Measurements from ENCODE around the gene IZUMO1R.
"Not testable (repeated sequence)": the region's sequence is repeated elsewhere in the genome, so short reads cannot be mapped to it uniquely, and the experiment has no call there.

Gene IZUMO1R

DNA sequence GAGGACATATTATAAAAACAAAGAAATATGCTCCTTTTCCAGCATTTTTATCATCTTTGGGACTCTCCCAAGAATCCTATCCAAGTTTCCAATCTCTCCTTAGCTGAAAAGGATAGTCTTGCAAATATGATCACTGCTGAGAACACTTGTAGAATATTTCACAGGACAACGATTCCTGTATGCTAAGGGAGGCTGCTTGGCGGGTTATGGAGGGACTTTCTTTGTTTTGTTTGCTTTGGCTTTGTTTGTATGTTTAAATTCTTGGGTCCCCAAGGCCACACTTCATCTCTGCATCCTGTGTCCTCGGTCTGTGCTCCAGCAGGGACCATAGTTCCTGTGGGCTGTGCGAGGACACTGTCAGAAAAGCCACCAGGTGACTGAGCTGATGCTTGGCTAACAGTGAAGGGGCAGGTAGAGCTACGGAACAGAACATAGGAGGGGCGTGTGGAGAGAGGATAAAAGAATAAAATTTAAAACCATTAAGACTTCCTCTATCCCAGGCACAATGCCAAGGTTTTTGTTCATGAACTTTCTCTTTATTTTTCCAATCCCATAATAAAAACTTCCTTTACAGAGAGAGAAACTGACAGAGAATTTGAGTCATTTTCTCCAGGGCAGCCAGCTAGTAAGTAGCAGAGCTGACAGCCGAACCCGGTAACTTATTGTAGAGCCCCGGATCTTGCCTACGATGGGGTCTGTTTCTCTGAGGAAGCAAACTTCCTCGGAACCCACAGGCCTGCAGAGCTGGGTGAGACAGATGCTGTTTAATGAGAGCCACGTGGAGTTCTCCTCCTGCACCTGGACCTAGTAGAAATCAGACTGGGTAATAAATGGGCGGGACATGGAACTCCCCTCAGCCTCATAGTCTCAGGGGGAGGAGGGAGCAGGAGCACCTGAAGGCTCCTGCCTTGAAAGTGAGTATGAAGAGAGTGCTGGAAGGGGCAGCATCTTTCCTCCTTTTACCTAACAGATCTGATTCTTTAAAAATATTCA, at the start of gene IZUMO1R:
Gene IZUMO1R (plus strand): TSS at position 615 of the 993 bp plus-strand sequence. CDS start 1,057 bp downstream, outside the sequence.
- no peak for DNase-seq

DNA sequence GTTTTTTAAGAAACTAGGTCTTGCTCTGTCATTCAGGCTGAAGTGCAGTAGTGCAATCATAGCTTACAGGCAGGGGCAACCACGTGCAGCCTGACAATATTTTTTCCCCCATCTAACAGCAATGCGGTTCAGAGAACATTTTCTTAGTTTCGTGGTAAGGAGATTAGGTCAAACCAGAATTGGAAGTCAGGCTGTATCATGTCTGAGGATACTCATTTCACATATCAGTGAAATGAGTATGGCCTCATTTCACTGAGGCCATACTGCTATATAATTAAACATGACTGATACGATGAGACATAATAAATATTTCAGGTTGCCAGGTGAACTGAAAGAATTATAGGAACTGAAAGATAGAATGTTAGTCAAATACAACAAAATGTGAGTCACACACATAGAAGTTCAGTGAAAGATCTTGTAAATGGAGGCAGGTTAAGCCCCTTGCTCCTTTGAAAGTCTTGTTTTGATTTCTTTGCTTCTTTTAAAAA, 32.5 kb upstream of the IZUMO1R start:
- no peak for DNase-seq

DNA sequence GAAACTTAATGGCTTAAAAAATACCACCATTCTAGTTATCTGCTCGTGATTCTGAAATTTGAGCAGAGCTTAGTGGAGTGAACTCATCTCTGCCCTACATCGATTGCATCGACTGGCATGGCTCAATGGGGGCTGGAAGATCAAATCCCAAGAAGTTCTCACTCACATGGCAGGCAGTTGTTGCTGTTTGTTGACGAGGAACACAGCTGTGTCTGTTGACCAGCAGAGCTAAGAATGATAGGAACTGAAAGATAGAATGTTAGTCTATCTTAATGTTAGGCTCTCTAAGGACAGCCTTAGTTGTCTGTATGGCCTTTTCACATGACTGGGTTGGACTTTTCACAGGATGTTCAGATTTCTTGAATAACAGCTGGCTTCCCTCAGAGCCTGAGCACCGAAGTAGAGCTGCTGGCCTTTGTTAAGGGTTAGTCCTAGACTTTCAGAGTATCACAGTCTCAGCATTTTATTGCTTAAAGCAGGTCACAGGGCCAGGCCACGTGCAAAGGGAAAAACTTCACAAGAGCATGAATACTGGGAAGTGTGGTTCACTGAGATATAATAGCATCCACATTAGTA, 31.6 kb upstream of the IZUMO1R start:
- DNase-seq, result no peak

DNA sequence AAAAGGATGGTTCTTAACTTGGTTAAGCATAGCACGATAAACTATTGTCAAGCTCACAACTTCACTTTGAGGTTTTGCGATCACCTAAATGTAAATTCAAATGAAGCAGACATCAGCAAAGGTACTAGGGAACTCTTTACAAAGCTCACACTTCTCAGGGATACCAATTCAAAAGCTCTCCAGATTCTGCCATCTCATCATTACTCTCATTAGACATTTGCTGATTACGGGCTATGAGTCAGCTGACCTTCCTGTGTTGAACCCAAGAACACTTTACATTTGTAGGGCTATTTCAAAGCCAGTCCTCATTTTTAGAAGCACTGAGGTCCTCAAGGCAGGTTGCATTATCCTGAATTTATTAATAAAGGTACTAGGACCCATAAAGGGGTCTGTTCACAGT, 28.4 kb upstream of the IZUMO1R start:
- DNase-seq, result no peak

DNA sequence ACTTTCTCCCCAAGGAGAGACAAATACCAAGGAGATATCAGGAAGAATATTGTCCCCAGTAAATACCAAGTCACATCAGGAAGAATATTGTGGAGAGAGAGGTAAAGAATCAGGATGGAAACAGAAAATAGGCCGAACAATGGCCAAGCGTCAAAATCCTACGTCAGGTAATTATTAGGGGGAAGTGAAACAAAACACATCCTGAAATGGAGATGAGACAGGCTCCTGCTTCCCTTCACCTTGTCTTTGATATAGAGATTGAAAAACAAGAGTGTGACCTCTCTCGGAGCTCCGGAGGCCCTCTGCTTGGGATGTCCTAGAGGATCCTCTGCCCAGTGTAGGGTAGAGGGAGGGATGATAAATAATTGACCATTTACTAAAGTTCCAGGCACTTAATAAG, 27.4 kb upstream of the IZUMO1R start:
- no peak for DNase-seq

DNA sequence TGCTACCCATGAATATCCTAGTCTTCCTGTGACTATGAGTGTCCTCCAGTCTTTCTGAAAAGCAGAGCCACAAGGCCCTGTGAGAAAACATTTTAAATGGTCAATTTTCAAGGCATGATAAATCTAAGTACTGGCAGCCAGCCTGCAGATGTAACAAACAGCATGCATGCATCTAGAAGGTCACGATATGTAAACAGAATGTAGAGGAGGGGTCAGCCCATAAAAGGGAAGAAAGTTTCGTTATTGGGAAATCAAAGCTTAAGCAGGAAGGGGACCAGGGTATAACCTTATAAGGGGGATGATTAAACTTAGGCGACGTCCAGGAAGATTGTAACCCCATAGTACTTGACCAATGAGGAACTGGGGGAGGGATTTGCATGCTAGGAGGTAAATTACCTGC, 26.2 kb upstream of the IZUMO1R start:
- DNase-seq, result not testable (repeated sequence)

DNA sequence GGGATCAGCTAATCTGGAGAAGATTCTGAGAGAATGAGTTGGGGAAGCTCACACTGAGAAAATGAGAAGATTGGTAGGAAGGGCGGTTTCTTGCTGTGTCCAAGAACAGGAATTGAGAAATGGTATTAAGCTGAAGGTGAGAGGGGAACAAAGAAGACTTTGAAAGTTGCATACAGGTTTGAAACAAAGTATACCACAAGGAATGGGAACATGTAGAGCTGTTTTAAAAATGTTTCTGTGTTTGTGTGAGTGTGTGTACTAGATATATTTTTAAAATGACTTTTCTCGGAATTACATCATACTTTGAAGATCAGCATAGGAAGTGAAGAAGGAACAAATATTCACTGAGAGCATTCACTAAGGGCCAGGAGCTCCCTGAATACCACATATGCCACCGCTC, 24.4 kb upstream of the IZUMO1R start:
- no peak for DNase-seq

- peak; percentile 5 to 17 for DNase-seq
These were observed 23.1 kb upstream of the IZUMO1R start for GRCh38 chr11:94281324-94281723.

- DNase-seq, result no peak
These were observed 20.7 kb upstream of the IZUMO1R start for GRCh38 chr11:94283678-94284077.

DNA sequence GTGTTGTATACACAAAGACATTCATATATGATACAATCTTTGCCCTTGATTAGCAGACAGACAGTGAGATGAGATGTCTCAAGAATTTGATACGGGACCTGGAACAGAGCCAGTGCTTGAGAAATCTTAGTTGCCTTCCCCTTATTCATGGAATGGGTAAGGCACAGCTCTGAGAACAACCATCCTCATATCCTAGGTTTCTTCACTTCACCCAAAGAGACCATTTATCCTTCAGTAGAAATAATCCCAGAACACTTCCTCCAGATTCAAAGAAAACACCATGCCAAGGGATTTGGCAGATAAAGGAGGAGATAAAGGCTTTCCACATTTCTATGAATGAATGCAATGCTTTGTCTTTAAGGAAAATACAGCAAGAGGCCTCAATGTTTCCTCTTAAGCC, 8.8 kb upstream of the IZUMO1R start:
- DNase-seq, result no peak

DNA sequence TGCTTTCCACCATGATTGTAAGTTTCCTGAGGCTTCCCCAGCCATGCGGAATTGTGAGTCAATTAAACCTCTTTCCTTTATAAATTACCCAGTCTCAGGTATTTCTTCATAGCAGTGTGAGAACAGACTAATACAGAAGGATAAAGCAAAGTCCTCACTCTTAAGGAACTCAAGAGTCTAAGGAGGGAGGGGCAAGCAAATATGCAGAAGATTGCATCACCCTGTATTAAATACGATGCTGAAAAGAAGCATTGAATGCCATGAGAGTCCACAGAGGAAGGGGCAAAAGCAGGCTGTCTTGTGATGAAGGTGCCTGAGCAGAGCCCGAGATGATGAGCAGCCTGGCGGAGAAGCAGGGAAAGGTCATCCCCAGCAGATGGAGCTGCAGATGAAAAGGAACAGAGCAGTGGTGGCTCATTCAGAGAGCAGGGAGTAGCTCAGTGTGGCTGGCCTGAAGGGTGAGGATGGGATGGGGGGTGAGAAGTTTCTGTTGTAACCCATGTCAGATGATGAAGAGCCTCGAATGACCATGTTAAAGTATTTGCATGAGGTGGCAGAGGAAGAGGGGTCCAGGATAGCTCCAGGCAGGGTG, 6.3 kb upstream of the IZUMO1R start:
- peak in 1 of 2 experiments; percentile 3 for DNase-seq

DNA sequence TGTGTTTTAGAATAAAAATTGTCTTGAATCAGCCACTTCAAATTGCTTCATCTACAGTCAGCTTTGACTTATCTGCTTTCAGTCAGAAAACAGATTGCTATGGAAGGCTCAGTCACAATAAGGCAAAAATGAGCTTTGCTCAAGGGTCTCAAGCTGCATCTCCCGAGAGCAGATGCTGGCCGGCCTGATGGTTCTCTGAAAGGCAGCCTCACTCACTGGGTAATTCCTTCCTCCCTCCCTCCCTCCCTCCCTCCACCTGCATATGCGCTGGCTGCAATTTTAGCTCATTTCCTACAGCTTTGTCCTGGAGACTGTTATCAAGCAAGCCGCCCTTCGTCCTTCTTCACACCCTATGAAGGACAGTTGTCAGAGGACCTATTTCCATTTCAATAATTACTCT, 1.6 kb upstream of the IZUMO1R start:
- DNase-seq, result no peak

DNA sequence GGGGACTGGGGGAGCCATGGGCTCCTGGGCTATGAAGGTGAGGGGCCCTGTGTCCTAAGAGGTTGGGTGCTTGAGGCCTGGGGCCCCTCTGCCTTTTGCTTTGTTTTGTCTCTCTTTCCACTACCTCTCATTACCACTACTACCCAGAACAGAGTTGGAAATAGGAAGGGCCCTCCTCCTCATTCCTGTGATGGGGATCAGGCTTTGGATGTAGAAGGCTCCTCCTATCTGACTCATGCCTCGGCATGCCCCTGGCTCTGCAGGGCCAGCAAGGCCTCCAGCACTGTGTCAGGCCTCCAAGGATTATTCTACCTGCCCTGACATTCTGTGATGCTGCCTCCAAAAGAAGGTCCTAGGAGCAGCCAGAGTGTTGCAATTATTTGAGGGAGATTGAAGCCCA, 766 bp downstream of the IZUMO1R start:
- no peak for DNase-seq

DNA sequence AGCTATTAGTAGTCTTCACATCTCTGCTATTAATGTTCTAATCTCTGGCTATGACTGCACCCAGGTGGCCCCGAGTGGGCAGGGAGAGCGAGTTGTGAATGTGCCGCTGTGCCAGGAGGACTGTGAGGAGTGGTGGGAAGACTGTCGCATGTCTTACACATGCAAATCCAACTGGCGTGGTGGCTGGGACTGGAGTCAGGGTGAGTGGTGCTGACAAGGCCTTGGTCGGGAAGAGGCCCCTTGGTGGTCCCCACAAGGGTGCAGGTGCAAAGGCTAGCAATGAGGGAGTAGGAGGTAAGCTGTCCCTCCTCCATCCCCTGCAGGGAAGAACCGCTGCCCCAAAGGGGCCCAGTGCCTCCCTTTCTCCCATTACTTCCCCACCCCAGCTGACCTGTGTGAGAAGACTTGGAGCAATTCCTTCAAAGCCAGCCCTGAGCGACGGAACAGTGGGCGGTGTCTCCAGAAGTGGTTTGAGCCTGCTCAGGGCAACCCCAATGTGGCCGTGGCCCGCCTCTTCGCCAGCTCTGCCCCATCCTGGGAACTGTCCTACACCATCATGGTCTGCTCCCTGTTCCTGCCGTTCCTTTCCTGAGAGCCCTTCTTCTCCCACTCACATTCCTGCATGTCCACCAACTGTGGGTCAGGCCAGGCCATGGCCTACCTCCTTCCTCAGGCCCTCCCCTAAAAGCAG, 2.9 kb downstream of the IZUMO1R start:
- no peak for DNase-seq

DNA sequence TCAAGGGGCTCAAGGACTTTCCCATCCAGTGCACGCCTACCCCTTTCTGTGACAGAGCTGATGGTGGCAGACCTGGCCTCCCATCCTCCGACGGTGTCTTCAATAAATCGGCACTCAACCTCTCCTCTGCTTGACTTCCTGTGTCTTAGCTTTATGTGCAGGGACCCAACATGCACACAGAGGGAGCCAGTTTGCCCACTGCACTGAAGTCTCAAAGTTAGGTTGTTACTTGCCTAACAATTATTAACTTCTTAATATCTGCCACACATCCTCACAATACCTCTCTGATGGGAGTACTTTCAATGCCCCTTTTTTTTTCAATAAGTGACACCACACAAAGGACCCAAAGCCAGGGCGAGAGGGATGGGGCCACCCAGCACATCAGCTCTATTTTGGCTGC, 3.6 kb downstream of the IZUMO1R start:
- no peak for DNase-seq

GRCh38 chr11:94309757-94310156, 5.4 kb downstream of the IZUMO1R start:
- DNase-seq, result no peak

DNA sequence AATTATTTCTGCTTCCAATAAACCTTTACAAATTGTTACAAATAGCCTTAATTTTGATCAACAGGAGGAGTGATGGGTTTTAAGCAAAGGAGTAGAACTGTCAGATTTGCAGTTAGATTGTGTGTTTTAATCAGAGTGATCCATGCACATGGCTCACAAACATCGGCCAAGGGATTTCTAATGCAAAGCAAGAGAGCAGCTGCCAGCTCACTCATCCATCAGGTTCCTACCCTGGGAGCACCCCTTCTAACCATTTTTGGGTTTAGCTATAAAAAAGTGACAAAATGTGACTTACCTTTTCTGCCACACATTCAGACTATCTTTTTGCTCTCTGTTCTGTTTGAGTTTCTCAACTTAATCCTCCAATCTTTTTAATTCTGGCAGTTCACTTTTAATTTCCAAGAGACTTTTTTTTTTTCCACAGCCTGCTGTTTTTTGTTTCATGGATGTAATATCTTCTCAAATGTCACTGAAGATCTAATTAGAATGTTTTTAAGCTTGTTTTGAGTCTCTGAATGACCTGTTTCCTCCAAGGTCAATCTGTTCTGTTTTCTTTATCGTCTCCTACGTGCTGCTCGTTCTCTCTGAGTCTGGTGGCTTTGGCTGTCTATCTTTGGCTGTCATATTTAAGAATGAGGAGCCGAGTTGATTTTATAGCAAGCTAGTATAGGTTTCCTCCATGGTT, 6.0 kb downstream of the IZUMO1R start:
- no peak for DNase-seq

DNA sequence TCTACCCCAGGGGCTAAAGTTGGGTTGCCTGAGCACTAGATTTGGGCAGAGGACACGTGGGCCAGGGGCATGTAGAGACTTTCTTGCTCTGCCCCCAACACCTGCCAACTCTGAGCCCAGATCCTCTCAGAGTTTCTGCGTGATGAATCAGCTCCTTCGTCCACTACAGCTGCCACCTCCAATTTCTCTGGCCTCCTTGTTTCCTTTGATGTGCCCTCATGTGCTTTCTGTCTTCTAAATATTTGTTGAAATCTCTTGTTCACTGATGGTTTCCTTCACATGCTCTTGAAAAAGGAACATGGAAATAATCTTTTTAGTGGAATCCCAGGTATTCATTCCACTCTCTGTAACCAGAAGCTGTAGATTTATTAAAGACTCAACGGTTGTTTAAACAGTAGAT, 8.0 kb downstream of the IZUMO1R start:
- DNase-seq, result no peak

DNA sequence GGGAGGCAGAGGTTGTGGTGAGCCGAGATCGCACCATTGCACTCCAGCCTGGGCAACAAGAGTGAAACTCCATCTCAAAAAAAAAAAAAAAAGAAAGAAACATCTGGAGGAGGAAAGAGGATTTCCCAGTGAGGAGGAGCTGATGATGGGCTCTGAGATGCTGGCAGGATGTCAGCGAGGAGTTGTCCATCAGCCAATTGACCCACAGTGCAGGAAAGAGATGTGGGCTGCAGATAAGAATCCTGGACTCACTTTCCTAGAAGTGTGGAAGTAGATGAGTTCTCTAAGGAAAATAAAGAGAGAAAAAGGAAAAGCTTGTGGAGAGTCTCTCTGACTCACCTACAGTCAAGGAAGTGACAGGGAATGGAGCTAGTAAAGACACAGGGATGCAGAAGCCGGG, 9.7 kb downstream of the IZUMO1R start:
- DNase-seq, result no peak

- no peak for DNase-seq
These were observed 11.3 kb downstream of the IZUMO1R start for GRCh38 chr11:94315664-94316063.

GRCh38 chr11:94322501-94322900, 18.1 kb downstream of the IZUMO1R start:
- no peak for DNase-seq

- no peak for DNase-seq
These were observed 21.3 kb downstream of the IZUMO1R start for GRCh38 chr11:94325681-94326080.

DNA sequence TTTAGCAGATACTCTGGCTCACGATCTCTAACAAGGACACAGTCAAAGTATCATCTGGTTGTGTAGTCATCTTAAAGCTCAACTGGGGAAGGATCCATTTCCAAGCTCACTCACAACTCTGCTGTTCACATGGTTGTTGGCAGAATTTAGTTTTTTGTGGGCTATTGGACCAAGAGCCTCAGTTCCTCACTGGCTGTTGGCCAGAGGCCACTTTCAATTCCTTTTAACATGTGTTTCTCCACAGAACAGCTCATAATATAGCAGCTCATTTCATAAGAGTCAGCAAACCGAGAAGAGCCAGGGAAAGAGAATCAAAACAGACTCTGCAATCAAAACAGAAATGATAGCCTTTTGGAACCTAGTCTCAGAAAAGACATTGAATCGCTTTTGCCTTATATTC, 22.6 kb downstream of the IZUMO1R start:
- no peak for DNase-seq
